Gastroesophageal sphincter (tissue), 4 donors: ENCODE measurements around the gene ARHGEF6. TPM values are rescaled to one million over a fixed set of nuclear protein-coding genes. Genes with fewer than 3 reads are reported as not detected.
"Not testable (repeated sequence)": the region's sequence is repeated elsewhere in the genome, so short reads cannot be mapped to it uniquely, and the experiment has no call there.

Experiments used
- ATAC-seq: fragments of 150-250 bp; one replicate; pipeline ENCODE4 v1.9.1; 2016; ENCODE audit warnings: mild to moderate bottlenecking, moderate library complexity
- H3K27ac ChIP-seq, 4 donors: fragments of 200-600 bp; sonication (generic) in 3 of 4; 1 replicate in 3 of 4; 2 replicates in 1 of 4; pipeline ENCODE4 v1.5.1; 2016 to 2019
- H3K27me3 ChIP-seq: fragments of 200-600 bp; sonication (generic); one replicate; pipeline ENCODE4 v1.5.1; 2019
- H3K36me3 ChIP-seq, 2 donors: fragments of 200-600 bp; sonication (generic); one replicate each; pipeline ENCODE4 v1.5.1; 2019; ENCODE audit warnings: control low read depth in 1 of 2
- H3K4me1 ChIP-seq, 3 donors: fragments of 200-600 bp; sonication (generic); 1 replicate in 2 of 3; 2 replicates in 1 of 3; pipeline ENCODE4 v1.5.1; 2016 to 2019; ENCODE audit warnings: control low read depth in 2 of 3
- H3K4me3 ChIP-seq, 2 donors: fragments of 200-600 bp; sonication (generic); one replicate each; pipeline ENCODE4 v1.5.1; 2019; ENCODE audit warnings: mild to moderate bottlenecking in 1 of 2, moderate library complexity in 1 of 2
- H3K9me3 ChIP-seq, 3 donors: fragments of 200-600 bp; sonication (generic); one replicate each; pipeline ENCODE4 v1.5.1; 2017 to 2019; ENCODE audit warnings: control low read depth in 2 of 3
- CTCF ChIP-seq, 4 experiments: fragments of 200-600 bp in 2 of 4; fragments of 450-650 bp in 2 of 4; sonication (generic) in 1 of 4; IDR thresholded peaks; one replicate each; pipeline ENCODE4 v1.5.1; 2017 to 2019; ENCODE audit warnings: antibody characterized with exemption in 4 of 4, mild to moderate bottlenecking in 2 of 4, moderate library complexity in 2 of 4
- EP300 ChIP-seq: sonication (generic); formaldehyde crosslinking; IDR thresholded peaks from one replicate; pipeline ENCODE4 v1.6.1; 2017; ENCODE audit warnings: antibody characterized with exemption, mild to moderate bottlenecking
- POLR2A ChIP-seq, 2 donors: fragments of 450-650 bp; IDR thresholded peaks; one replicate each; pipeline ENCODE4 v1.6.1; 2017; ENCODE audit warnings: antibody characterized with exemption in 2 of 2, mild to moderate bottlenecking in 2 of 2, moderate library complexity in 1 of 2
- POLR2AphosphoS5 ChIP-seq: sonication (generic); formaldehyde crosslinking; IDR thresholded peaks from one replicate; pipeline ENCODE4 v1.6.1; 2017; ENCODE audit warnings: antibody characterized with exemption
- WGBS, 2 donors: methylation state at CpG; one replicate each; pipeline ENCODE4 v1.1.5; 2018; ENCODE audit warnings: low coverage in 1 of 2; 5-methylcytosine and 5-hydroxymethylcytosine counted together
- total RNA-seq, 4 donors: library from RNA; depleted of rRNA; stranded (reverse); fragments of >200 nt; gene quantifications; one replicate each; pipeline ENCODE4 v1.1.0, GENCODE V29; 2016

ARHGEF6 gene
- total RNA-seq, 4 donors from 2014 or later: 14.2 to 18.5 (median 16.3) TPM

- TF ChIP-seq CTCF (IDR thresholded peaks at IDR 0.05) (no peak), POLR2AphosphoS5 (no peak)
- no peak for ATAC-seq
- Histone ChIP-seq H3K4me3 (no peak overlapping the region), H3K36me3 (peaks cover 0 to 29% of the 10 kb centered on the region in 2 donors), H3K27ac (no peak overlapping the region), H3K27me3 (no peaks in the 10 kb centered on the region), H3K4me1 (no peaks in the 10 kb centered on the region), H3K9me3 (no peaks in the 10 kb centered on the region)
- WGBS, 2 donors: no CpG with 5 or more reads among the region's 1 CpG
Observed at GRCh38 chrX:136823175-136823574, 42.4 kb upstream of the ARHGEF6 start.

GRCh38 chrX:136822337-136823095 lies 41.8 kb upstream of the ARHGEF6 start:
- H3K36me3 ChIP-seq: peaks cover 0 to 34% of the 10 kb centered on the region in 2 donors
- H3K27ac ChIP-seq: no peak overlapping the region
- no peaks in the 10 kb centered on the region for H3K27me3 ChIP-seq
- H3K4me3 ChIP-seq: no peak overlapping the region
- no peaks in the 10 kb centered on the region for H3K4me1 ChIP-seq
- WGBS, 2 donors: 100% methylated on average over 1 of the region's 5 CpGs; no CpG with 5 or more reads in 1 of the 2 donors
- no peaks in the 10 kb centered on the region for H3K9me3 ChIP-seq
- no peak for TF ChIP-seq POLR2A (IDR thresholded peaks at IDR 0.05)
- no peak for TF ChIP-seq EP300
- TF ChIP-seq CTCF (IDR thresholded peaks at IDR 0.05): no peak
- no peak for TF ChIP-seq POLR2AphosphoS5
- ATAC-seq: no peak

GRCh38 chrX:136819756-136820155 lies 39.0 kb upstream of the ARHGEF6 start:
- peaks cover 0 to 34% of the 10 kb centered on the region in 2 donors for H3K36me3 ChIP-seq
- not testable (repeated sequence) for H3K4me1 ChIP-seq, H3K27ac ChIP-seq, H3K27me3 ChIP-seq, H3K9me3 ChIP-seq, ATAC-seq, H3K4me3 ChIP-seq
- WGBS, 2 donors: 95% methylated on average over 4 of the region's 9 CpGs; no CpG with 5 or more reads in 1 of the 2 donors

- no peak for ATAC-seq
- Histone ChIP-seq H3K27me3 (no peaks in the 10 kb centered on the region), H3K27ac (no peak overlapping the region), H3K36me3 (peaks cover 0 to 34% of the 10 kb centered on the region in 2 donors), H3K4me3 (no peak overlapping the region), H3K9me3 (no peaks in the 10 kb centered on the region), H3K4me1 (no peaks in the 10 kb centered on the region)
- TF ChIP-seq POLR2A (IDR thresholded peaks at IDR 0.05): no peak
- no peak for TF ChIP-seq EP300
- 64 to 90% methylated on average over 1 to 5 of the region's 5 CpGs for WGBS, 2 donors
Observed at GRCh38 chrX:136819031-136819703, 38.4 kb upstream of the ARHGEF6 start.

- Histone ChIP-seq H3K4me3 (no peak overlapping the region), H3K27ac (no peak overlapping the region), H3K27me3 (no peaks in the 10 kb centered on the region), H3K4me1 (no peaks in the 10 kb centered on the region), H3K9me3 (no peaks in the 10 kb centered on the region), H3K36me3 (peaks cover 0 to 34% of the 10 kb centered on the region in 2 donors)
- TF ChIP-seq CTCF (IDR thresholded peaks at IDR 0.05) (no peak), POLR2AphosphoS5 (no peak), POLR2A (IDR thresholded peaks at IDR 0.05) (no peak), EP300 (no peak)
- ATAC-seq: no peak
- WGBS, 2 donors: 66 to 96% methylated on average over 2 to 3 of the region's 3 CpGs
Observed at GRCh38 chrX:136816975-136817374, 36.2 kb upstream of the ARHGEF6 start.
